SK-N-SH treated with all-trans-retinoic acid at 6 μM for 48 hours (cell line): Measurements from ENCODE around the gene USP24.

Source experiments
- ISL1 ChIP-seq: fragments of 250-450 bp; sonication (Bioruptor Pico); IDR thresholded peaks from 2 replicates; pipeline ENCODE4 v2.1.2; 2022; ENCODE audit warnings: mild to moderate bottlenecking, moderate library complexity
- OSR1 ChIP-seq: fragments of 250-450 bp; sonication (Bioruptor Pico); IDR thresholded peaks from 2 replicates; pipeline ENCODE4 v1.8.0; 2022; ENCODE audit warnings: moderate library complexity, mild to moderate bottlenecking, inconsistent platforms
- PPARA ChIP-seq: fragments of 250-450 bp; sonication (Bioruptor Pico); IDR thresholded peaks from 2 replicates; pipeline ENCODE4 v1.5.0; 2020; ENCODE audit warnings: mild to moderate bottlenecking, borderline replicate concordance
- ZFP3 ChIP-seq: fragments of 250-450 bp; sonication (Bioruptor Pico); IDR thresholded peaks from 2 replicates; pipeline ENCODE4 v1.5.0; 2020; ENCODE audit warnings: mild to moderate bottlenecking, moderate library complexity
- ZFP30 ChIP-seq: fragments of 450-650 bp; formaldehyde crosslinking; IDR thresholded peaks from 2 replicates; pipeline ENCODE4 v1.5.0; 2022; ENCODE audit warnings: mild to moderate bottlenecking, moderate library complexity

DNA sequence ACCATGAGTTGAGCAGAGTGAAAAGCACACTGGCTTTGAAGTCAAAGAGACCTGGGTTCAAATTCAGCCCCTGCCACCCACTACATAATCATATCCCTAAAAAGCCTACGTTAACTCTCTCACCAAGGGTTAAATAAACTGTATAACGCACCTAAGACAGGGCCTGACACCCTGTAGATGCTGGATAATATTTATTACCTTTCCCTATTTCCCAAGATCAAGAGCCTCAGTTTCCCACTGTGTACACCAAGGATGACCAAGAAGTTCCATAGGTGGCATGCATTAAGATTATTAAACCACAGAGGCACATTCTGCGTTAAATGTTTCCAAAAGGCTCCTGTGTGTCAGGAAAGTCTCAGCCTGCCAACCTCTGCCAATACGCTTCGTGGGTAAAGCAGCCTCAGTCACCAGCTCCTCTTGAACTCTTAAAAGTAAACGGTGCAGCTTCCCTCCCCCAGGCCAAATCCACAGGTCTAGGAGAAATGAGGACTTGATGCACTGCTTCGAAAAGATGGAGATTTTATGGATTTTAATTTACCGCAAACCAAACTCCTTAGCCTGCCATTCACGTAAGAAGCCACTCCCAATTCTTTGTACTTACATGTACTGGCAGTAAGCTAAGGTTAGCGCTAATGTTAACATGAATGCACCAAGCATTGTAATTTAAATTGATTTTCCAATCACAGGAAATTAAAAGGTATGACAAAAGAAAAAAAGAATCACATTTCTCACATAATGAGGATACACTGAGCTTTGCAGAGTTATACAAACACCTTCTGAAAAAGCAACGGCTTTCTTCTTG, 2.6 kb downstream of the USP24 start:
- TF ChIP-seq ISL1 (CRISPR knock-in tag) = no peak
- no peak for TF ChIP-seq OSR1 (CRISPR knock-in tag)
- no peak for TF ChIP-seq ZFP30 (CRISPR knock-in tag)
- TF ChIP-seq PPARA = no peak
- TF ChIP-seq ZFP3 = no peak
